OCI-LY1 (cell line): ENCODE measurements around the gene HGFAC.
"Not testable (repeated sequence)": the region's sequence is repeated elsewhere in the genome, so short reads cannot be mapped to it uniquely, and the experiment has no call there.

Source experiments
- CTCF ChIP-seq: fragments of 200-600 bp; sonication (generic), shearing (Covaris generic); IDR thresholded peaks from 2 replicates; pipeline ENCODE4 v1.5.1; 2017; ENCODE audit warnings: mild to moderate bottlenecking, antibody characterized with exemption, low read length, moderate library complexity, mixed read lengths
- EZH2 ChIP-seq: fragments of 200-600 bp; sonication (generic), shearing (Covaris generic); IDR thresholded peaks from 2 replicates; pipeline ENCODE4 v1.8.0; 2017; ENCODE audit warnings: borderline replicate concordance, mixed run types, mild to moderate bottlenecking, antibody characterized with exemption, low read length, moderate library complexity, mixed read lengths

GRCh38 chr4:3455596-3455995 is 13.8 kb downstream of the HGFAC start:
- not testable (repeated sequence) for TF ChIP-seq CTCF, EZH2
